Measurements from ENCODE around the gene HNRNPM.
"Not testable (repeated sequence)": the region's sequence is repeated elsewhere in the genome, so short reads cannot be mapped to it uniquely, and the experiment has no call there.

Gene HNRNPM, protein sequence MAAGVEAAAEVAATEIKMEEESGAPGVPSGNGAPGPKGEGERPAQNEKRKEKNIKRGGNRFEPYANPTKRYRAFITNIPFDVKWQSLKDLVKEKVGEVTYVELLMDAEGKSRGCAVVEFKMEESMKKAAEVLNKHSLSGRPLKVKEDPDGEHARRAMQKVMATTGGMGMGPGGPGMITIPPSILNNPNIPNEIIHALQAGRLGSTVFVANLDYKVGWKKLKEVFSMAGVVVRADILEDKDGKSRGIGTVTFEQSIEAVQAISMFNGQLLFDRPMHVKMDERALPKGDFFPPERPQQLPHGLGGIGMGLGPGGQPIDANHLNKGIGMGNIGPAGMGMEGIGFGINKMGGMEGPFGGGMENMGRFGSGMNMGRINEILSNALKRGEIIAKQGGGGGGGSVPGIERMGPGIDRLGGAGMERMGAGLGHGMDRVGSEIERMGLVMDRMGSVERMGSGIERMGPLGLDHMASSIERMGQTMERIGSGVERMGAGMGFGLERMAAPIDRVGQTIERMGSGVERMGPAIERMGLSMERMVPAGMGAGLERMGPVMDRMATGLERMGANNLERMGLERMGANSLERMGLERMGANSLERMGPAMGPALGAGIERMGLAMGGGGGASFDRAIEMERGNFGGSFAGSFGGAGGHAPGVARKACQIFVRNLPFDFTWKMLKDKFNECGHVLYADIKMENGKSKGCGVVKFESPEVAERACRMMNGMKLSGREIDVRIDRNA

DNA sequence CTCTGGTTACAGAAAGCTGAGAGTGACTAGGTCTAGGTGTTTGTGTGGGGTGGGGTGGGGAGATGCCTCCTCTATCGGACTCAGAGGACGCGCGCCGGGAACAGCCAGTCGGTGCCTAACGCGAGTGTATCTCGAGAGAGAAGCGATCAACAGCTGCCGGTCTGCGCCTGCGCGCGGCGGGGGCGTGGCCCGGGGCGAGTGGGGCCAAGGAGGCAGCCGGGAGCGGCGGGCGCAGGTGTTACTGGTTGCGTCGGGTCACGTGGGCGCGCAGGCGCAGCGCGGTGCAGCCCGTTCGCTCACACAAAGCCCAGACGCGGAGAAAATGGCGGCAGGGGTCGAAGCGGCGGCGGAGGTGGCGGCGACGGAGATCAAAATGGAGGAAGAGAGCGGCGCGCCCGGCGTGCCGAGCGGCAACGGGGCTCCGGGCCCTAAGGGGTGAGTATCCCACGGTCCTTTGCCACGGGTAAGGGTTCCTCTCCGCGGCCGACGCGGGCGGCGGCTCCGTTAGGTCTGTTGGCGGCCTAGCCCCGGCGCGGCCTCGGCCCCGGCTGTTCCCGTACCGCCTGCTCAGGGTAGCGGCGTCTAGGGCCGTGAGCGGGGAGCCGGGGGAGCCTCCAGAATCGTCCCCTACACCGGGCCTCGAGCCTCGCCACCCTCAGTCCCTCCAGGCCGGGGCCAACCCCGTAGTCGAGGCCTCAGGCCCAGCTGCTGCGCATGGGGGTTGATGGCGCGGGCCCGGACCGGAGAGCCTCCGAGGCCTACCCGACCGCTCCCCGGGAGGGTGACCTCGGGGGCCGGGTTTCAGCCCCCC lies at the start of gene HNRNPM:
Gene HNRNPM (plus strand): TSS at position 299 of the 811 bp plus-strand sequence. CDS start 24 bp downstream, at position 323.
- peak; percentile 96 for DNase-seq

DNA sequence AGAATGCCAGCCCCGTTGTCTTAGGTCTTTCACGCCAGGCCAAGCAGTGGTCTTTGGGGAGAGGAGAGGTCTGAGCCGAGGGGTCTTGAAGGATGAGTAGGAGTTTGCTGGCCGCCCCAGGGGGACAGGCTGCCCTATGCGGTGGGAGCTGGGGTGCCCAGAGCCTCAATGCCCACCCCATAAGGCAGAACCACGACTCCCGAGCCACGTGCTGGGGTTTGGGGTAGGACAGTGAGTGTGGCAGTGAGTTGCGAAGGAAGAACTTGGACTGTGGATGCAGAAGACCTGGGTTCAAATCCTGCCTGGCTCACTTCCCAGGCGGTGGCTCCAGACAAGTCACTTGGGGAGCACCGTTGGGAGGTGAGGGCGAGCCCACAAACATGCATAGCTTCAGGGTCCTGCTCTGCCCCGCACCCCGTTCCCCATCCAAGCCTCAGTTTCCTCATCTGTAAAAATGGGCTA lies 49.1 kb upstream of the HNRNPM start:
- no peak for DNase-seq

DNA sequence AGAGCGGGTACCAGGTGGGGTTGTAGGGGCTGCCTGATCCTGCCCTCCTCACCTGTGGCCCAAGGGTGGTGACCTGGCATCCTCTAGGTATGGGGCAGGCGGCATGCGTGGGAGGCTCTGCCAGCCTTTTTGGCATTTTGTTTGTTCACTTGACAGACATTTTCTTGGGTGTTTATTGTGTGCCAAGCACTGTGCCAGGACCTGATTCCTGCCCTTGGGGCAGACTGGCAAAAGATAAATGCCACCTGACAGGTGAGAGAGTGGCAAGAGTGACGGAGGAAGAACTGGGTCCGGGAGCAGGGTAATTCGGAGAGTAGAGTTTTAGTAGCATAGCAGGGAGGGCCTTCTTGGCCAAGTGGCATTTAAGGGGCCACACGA lies 48.6 kb upstream of the HNRNPM start:
- DNase-seq, result no peak

DNA sequence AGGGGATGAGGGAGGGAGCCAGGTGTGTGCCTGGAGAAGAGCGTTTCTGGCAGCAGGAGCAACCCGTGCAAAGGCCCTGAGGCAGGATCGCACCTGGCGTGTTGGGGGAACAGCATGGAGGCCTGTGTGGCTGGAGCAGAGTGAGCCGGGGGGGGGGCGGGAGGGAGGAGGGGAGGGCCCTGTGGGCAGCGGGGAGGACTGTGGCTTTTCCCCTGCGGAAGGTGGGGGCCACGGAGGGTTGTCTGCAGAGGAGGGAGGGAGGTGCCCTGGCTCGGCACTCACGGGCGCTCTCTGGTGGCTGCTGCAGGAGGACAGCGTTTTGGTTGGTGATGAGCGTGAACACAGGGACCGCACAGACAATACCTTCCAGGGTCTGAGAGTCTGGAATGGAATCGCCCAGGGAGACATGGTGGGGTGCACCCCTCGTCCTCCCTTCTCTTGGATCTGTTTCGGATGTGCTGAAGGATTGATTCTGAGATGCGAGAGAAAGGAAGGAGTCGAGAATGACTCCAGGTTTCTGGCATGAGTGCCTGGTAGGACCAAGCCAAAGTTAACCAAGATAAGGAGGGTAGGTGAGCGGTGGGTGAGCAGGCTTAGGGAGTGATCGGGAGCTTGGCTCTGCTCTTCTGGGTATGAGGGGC lies 48.1 kb upstream of the HNRNPM start:
- no peak for DNase-seq

DNA sequence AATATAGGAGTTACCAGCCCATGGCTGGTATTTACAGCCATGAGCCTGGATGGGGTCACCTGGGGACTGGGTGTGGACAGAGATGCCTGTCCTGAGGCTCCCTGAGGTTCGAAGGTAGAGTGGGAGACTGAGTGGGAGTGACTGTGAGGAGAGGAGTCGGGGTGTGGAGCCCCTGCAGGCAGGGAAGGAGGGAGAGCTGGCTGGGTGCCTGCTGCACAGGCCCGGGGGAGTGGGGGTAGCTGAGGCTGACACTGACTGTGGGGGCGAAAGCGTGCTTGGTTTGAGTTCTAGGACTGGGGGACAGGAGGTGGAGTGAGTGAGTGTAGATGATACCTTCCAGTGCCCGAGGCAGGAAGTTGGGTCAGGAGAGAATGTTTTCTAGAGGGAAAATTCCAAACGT lies 47.5 kb upstream of the HNRNPM start:
- no peak for DNase-seq

DNA sequence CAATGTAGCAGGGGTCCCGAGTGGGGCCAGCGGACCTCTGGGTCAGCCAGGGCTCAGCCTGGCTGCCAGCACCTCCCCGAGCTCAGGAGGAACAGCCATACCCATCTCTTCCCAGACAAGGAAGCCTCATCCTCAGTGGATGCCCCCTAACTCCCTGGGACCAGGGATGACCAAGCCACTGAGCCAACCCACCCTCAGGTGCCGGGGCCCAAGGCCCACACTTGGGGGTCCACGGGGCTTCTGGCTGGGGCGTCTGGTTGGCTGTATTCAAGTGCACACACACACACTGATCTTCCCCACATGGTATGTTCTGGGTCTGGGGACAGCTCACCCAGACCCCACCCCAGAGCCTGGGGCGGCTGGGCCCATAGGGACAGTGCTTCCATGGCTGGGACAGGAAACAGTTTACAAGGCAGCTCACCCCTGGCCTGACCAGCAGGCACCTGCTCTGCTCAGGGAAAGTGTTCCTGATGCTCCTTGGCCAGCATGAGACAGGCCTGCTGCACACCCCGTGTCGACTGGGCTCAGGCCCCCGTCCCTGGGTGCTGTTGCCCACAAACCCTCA lies 46.9 kb upstream of the HNRNPM start:
- DNase-seq, result no peak

DNA sequence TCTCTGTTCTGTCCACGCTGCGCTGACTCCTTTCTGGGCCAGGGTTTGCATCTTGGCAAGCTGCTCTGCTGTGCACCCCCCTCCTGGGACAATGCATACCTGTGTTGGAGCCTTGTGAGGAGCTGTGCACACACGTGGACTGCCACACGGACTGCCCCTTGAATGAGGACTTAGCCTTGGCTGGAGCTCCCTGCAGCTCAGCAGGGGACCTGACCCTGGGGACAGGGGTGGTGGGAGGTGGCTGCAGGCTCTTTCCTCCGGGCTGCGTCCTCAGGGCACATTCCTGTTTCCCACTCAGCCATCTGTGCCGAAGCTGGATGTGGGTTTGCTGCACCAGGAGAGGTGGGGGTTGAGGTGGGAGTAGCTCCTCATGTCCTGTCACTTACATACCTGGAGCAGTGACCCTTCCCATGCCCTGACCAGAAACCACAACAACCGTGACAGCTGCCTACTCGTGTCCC lies 46.4 kb upstream of the HNRNPM start:
- DNase-seq, result no peak

DNA sequence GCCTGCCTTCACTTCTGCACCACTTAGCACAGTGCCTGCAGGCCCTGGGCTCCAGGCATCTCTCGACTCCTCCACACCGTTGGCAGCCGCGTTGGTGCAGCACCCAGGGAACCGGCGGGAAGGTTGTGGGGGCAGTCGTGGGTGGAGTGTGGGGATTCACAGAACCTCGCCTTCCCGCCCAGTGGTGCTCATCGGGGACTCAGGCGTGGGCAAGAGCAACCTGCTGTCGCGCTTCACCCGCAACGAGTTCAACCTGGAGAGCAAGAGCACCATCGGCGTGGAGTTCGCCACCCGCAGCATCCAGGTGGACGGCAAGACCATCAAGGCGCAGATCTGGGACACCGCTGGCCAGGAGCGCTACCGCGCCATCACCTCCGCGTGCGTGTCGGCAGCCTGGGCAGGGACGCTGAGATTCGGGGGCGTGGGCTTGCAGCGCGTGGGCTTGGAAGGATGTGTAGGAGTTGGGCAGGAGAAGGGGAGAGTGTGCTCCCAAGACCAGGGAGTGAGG lies 45.0 kb upstream of the HNRNPM start:
- no peak for DNase-seq

DNA sequence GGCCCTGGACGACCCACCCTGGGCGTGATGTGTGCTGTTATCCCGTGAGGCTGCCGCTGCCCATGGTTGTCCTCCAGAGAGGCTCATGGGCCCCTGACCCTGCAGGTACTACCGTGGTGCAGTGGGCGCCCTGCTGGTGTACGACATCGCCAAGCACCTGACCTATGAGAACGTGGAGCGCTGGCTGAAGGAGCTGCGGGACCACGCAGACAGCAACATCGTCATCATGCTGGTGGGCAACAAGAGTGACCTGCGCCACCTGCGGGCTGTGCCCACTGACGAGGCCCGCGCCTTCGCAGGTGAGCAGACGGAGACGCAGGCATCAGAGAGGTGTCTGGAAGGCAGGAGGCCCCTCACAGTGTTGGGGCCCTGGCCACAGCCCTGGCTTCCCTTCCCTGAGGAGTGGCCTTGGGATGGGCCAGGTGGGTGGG lies 42.8 kb upstream of the HNRNPM start:
- no peak for DNase-seq

DNA sequence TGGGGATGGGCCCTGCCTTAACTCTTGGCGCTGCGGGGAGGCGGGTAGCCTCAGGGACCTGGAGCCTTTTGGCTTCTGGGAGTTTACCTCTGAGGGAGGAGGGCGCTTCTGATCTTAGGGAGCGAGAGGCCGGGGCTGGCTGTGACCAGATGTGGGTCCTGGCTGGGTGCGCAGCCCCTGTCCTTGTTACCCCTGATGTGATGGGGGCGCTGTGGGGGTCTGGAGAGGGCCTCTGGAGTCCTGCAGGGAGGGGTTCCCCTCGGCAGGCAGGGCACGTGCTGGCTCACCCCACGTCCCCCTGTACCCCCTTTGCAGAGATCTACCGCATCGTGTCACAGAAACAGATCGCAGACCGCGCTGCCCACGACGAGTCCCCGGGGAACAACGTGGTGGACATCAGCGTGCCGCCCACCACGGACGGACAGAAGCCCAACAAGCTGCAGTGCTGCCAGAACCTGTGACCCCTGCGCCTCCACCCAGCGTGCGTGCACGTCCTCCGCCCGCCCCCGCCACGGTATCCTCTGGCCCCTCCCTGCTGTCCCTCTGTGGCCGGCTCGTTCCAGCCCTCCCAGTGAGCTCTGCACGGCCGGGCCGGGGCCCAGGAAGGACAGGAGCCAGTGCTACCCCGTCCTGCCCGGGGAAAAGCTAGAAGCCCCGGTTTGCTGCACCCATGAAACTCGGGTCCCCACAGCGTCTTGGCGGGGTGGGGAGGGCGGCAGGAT lies 41.5 kb upstream of the HNRNPM start:
- no peak for DNase-seq

DNA sequence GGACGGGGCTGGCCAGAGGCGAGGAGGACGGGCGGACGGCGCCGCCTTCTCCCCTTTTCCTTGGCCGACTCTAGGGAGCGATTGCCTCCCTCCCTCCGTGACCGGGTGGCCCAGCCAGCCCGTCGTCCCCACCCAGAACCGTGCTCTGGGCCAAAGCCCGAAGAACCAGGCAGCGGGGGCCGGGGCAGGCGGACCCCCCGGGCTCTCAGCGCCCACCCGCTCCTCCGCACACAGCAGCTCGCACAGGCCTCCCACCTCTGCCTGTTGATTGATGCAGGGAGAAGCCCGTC lies 41.0 kb upstream of the HNRNPM start:
- no peak for DNase-seq

DNA sequence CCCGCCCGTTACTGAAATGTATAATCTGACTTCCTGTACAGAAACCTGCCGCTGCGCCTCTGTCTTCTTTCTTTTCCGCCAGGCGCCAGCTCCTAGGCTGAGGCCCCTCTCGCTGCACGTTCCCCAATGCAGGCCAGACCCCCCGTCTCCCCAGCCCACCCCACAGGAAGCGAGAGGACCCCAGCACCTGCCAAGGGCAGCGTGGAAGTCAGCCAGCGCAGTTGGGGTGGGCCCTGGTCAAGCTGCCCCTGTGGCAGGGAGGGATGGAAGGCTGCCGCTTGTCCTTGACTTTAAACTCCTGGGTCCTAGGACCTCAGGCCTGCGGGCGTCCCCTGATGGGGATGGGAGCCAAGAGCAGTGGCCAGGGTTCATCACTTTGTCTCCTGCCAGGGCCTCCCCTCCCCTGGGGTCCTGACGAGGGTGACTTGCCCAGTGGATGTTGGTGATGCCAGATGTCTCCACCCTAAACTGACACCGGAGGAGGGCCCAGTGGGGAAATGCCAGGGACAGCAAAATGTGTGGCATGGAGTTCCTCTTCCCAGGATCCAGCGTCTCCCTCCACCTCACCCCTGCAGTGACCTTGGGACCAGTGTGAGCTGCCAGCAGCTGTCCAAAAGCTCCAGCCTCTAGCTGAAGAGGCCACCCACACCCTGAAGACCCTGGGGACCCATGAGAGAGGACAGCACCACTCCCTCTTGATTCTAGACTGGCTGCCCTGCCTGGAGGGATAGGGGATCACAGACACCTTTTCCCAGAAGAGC lies 40.2 kb upstream of the HNRNPM start:
- no peak for DNase-seq

DNA sequence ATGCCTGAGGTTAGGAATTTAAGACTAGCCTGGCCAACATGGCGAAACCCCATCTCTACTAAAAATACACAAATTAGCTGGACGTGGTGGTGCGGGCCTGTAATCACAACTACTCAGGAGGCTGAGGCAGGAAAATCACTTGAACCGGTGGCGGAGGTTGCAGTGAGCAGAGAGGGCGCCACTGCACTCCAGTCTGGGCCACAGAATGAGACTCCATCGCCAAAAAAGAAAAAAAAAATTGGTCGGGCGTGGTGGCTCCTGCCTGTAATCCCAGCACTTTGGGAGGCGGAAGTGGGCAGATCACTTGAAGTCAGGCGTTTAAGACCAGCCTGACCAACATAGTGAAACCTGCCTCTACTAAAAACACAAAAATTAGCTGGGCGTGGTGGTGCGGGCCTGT lies 34.1 kb upstream of the HNRNPM start:
- DNase-seq, result not testable (repeated sequence)

DNA sequence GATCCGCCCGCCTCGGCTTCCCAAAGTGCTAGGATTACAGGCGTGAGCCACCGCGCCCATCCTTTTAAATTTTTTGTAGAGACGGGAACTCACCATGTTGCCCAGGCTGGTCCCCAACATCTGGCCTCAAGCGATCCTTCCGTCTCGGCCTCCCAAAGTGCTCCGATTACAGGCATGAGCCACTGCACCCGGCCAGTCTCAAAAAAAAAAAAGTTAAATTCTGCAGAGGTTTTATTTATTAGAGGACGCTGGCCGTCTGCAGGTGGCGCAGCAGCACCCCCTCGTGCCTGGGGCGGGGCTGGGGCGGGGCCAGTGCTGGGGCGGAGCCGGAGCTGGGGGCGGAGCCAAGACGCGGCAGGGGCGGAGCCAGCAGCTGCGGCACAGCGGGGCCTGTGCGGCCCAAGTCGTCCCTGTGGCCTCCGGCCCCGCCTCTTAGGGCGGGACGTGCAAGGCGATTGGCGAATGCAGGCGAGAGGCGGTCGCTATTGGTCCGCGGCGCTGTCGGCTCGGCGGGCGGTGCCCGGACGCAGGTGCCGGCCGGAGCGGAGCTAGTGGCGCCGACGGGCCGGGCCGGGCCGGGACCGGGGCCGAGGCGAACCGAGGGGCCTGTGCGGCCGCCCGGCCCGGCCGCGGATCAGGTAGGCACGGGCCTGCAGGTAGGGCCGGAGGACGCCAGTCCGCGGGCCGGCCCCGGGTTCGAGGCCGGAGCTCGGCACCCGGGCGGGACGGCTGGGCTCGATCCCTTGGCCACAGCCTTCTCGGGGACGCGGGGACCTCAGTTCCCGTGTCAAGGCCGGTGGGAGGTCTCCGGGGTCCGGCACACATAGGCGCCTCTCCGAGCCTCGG lies 31.8 kb upstream of the HNRNPM start, which contains the start of gene MARCHF2:
Gene MARCHF2 (plus strand): TSS at position 523 of the 846 bp plus-strand sequence. CDS start 8,536 bp downstream, outside the sequence.
- DNase-seq, result peak; percentile 88

DNA sequence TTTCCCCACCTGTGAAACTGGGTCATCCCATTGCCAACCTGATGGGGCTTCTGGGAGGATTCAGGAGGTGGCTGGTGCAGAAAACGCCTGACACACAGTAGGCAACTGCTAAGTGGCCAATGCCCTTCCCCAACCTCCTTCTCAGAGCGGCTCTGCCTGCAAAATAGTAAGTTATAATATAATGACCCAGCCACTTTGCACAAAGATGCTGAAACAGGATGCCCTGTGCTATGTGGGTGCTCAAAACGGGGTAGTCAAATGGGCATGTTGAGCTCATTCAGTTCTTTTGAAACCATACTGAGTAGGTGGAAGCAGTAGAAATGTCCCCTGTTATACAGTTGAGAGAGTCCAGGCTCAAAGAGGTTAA lies 31.2 kb upstream of the HNRNPM start:
- DNase-seq, result no peak

DNA sequence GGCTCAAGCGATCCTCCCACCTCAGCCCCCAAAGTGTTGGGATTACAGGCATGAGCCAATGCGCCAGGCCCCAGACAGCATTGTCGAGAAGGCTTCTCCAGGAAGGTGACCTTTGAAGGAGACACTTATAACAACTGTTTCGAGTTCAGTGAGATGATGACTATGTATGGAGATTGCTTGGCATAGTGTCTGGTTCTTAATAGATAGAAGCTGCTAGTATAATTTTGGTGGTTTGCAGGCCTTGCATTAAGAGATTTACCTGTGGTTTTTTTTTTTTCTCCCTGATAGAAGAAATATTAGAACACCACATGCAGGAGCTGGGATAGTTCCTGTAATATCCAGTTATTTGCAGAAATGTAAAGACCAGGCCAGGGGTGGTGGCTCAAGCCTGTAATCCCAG lies 28.0 kb upstream of the HNRNPM start:
- no peak for DNase-seq

DNA sequence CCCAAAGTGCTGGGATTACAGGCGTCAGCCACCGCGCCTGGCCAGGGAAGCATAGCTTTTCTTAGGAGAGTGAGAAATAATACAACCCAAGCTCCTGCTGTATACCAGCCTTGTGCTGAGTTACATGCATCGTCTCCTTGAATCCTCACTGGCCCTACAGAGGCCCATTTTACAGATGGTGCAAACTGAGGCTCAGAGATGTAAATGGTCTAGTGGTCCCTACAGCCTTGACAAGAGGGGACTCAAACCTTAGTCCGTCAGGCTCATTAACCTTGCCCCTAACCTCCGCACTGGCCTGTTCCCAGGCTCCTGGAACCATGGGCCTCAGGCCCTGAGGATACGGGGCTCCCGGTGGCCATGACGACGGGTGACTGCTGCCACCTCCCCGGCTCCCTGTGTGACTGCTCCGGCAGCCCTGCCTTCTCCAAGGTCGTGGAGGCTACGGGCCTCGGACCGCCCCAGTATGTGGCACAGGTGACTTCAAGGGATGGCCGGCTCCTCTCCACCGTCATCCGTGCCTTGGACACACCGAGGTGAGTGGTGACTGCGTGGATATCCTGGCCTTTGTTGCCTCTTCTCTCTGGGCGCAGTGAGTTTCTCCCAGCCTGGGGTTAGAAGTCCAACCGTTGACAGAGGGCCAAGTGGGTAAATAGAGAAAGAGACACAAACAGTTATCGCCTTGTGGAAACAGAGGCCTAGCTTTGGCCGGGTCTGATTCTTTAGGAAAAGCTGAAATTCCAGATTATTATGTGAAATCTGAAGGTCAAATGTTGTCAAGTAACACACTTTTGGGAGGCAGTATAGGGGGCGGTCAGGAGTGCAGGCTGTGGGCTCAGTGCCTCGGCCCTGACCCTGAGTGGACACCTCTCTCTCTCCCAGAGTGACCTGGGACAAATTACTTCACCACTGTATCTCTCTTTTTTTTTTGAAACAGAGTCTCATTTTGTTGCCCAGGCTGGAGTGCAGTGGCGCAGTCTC lies 23.0 kb upstream of the HNRNPM start:
- DNase-seq, result no peak

DNA sequence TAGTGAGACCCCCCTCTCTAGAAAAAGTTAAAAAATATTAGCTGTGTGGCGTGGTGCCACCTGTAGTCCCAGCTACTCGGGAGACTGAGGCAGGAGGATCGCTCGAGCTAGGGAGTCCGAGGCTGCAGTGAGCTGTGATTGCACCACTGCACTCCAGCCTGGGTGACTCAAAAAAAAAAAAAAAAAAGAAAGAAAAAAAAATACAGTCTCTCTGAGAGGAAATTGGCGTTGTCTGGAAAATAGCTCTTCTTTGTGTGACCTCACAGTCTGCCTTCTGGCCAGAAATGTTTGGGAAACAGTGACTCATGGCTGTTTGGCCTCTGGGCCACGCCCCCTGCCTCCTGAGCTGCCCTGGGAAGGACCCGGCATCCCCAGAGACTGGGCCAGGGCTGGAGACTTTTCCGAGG lies 21.0 kb upstream of the HNRNPM start:
- DNase-seq, result no peak

DNA sequence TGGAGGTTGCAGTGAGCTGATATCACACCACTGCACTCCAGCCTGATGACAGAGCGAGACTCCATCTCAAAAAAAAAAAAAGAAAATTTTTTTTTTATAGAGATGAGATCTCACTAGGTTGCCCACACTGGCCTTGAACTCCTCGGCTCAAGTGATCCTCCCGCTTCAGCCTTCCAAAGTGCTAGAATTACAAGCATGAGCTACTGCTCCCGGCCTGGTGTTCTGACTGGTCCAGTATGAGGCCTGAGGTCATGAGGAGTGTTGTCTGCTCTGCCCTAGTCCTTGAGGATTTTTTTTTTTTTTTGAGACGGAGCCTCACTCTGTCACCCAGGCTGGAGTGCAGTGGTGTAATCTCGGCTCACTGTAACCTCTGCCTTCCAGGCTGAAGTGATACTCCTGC lies 19.4 kb upstream of the HNRNPM start:
- not testable (repeated sequence) for DNase-seq
